ENCODE data around the gene THY1.
"Not testable (repeated sequence)": the region's sequence is repeated elsewhere in the genome, so short reads cannot be mapped to it uniquely, and the experiment has no call there.

Gene THY1

GRCh38 chr11:119415517-119415916 lies 7.5 kb downstream of the THY1 start:
- Mint-ChIP-seq H3K4me3 (no peak overlapping the region), H3K27me3 (peaks cover 12% of the 10 kb centered on the region), H3K36me3 (peaks cover 3% of the 10 kb centered on the region), H3K27ac (no peak overlapping the region), H3K4me1 (no peaks in the 10 kb centered on the region), H3K9me3 (peaks cover 4% of the 10 kb centered on the region)

GRCh38 chr11:119414734-119415133 lies 8.2 kb downstream of the THY1 start:
- no peaks in the 10 kb centered on the region for H3K4me1 Mint-ChIP-seq
- H3K27ac Mint-ChIP-seq: no peak overlapping the region
- H3K9me3 Mint-ChIP-seq: peaks cover 4% of the 10 kb centered on the region
- no peak overlapping the region for H3K4me3 Mint-ChIP-seq
- peaks cover 7% of the 10 kb centered on the region for H3K27me3 Mint-ChIP-seq
- peaks cover 3% of the 10 kb centered on the region for H3K36me3 Mint-ChIP-seq

GRCh38 chr11:119414321-119414720 lies 8.7 kb downstream of the THY1 start:
- peaks cover 3% of the 10 kb centered on the region for H3K36me3 Mint-ChIP-seq

GRCh38 chr11:119412072-119412471 lies 10.9 kb downstream of the THY1 start:
- H3K4me1 Mint-ChIP-seq: no peaks in the 10 kb centered on the region
- H3K4me3 Mint-ChIP-seq: no peak overlapping the region
- peaks cover 4% of the 10 kb centered on the region for H3K9me3 Mint-ChIP-seq
- H3K36me3 Mint-ChIP-seq: peaks cover 3% of the 10 kb centered on the region
- no peak overlapping the region for H3K27ac Mint-ChIP-seq
- H3K27me3 Mint-ChIP-seq: peaks cover 2% of the 10 kb centered on the region

More at GRCh38 chr11:119414321-119414720, 8.7 kb downstream of the THY1 start:
- H3K27me3 Mint-ChIP-seq: peaks cover 4% of the 10 kb centered on the region
- no peak overlapping the region for H3K27ac Mint-ChIP-seq
- peaks cover 4% of the 10 kb centered on the region for H3K9me3 Mint-ChIP-seq
- no peaks in the 10 kb centered on the region for H3K4me1 Mint-ChIP-seq
- no peak overlapping the region for H3K4me3 Mint-ChIP-seq

- H3K27me3 Mint-ChIP-seq: peaks cover 2% of the 10 kb centered on the region
- H3K4me1 Mint-ChIP-seq: no peaks in the 10 kb centered on the region
- H3K27ac Mint-ChIP-seq: no peak overlapping the region
- H3K4me3 Mint-ChIP-seq: no peak overlapping the region
- peaks cover 3% of the 10 kb centered on the region for H3K36me3 Mint-ChIP-seq
- peaks cover 4% of the 10 kb centered on the region for H3K9me3 Mint-ChIP-seq
These were observed 12.5 kb downstream of the THY1 start for GRCh38 chr11:119410501-119410900.

- H3K36me3 Mint-ChIP-seq: peaks cover 3% of the 10 kb centered on the region
- H3K4me3 Mint-ChIP-seq: no peak overlapping the region
- H3K4me1 Mint-ChIP-seq: no peaks in the 10 kb centered on the region
- peaks cover 2% of the 10 kb centered on the region for H3K27me3 Mint-ChIP-seq
- no peak overlapping the region for H3K27ac Mint-ChIP-seq
- peaks cover 4% of the 10 kb centered on the region for H3K9me3 Mint-ChIP-seq
These were observed 13.2 kb downstream of the THY1 start for GRCh38 chr11:119409731-119410130.

GRCh38 chr11:119406005-119406404 lies 17.0 kb downstream of the THY1 start:
- Mint-ChIP-seq H3K27me3 (no peaks in the 10 kb centered on the region), H3K4me3 (no peak overlapping the region), H3K36me3 (no peaks in the 10 kb centered on the region), H3K27ac (no peak overlapping the region), H3K9me3 (peaks cover 5% of the 10 kb centered on the region), H3K4me1 (no peaks in the 10 kb centered on the region)

- H3K4me1 Mint-ChIP-seq, H3K9me3 Mint-ChIP-seq, H3K27ac Mint-ChIP-seq, H3K36me3 Mint-ChIP-seq, H3K4me3 Mint-ChIP-seq, H3K27me3 Mint-ChIP-seq: not testable (repeated sequence)
These were observed 17.5 kb downstream of the THY1 start for GRCh38 chr11:119405448-119405847.

- H3K36me3 Mint-ChIP-seq: peaks cover 3% of the 10 kb centered on the region
- no peaks in the 10 kb centered on the region for H3K27me3 Mint-ChIP-seq
- peaks cover 6% of the 10 kb centered on the region for H3K9me3 Mint-ChIP-seq
- no peak overlapping the region for H3K27ac Mint-ChIP-seq
- no peak overlapping the region for H3K4me3 Mint-ChIP-seq
- no peaks in the 10 kb centered on the region for H3K4me1 Mint-ChIP-seq
These were observed 18.1 kb downstream of the THY1 start for GRCh38 chr11:119404872-119405271.

- H3K9me3 Mint-ChIP-seq: peaks cover 25% of the 10 kb centered on the region
- H3K27me3 Mint-ChIP-seq: peaks cover 6% of the 10 kb centered on the region
- no peaks in the 10 kb centered on the region for H3K4me1 Mint-ChIP-seq
- no peak overlapping the region for H3K27ac Mint-ChIP-seq
- peaks cover 10% of the 10 kb centered on the region for H3K36me3 Mint-ChIP-seq
- H3K4me3 Mint-ChIP-seq: no peak overlapping the region
These were observed 20.0 kb downstream of the THY1 start for GRCh38 chr11:119403021-119403420.

- H3K4me1 Mint-ChIP-seq: no peaks in the 10 kb centered on the region
- peaks cover 6% of the 10 kb centered on the region for H3K27me3 Mint-ChIP-seq
- H3K9me3 Mint-ChIP-seq: peaks cover 30% of the 10 kb centered on the region
- no peak overlapping the region for H3K27ac Mint-ChIP-seq
- H3K36me3 Mint-ChIP-seq: peaks cover 13% of the 10 kb centered on the region
- H3K4me3 Mint-ChIP-seq: no peak overlapping the region
These were observed 20.5 kb downstream of the THY1 start for GRCh38 chr11:119402470-119402869.

GRCh38 chr11:119400860-119401259 lies 22.1 kb downstream of the THY1 start:
- Mint-ChIP-seq H3K27ac (no peak overlapping the region), H3K4me1 (no peaks in the 10 kb centered on the region), H3K4me3 (no peak overlapping the region), H3K27me3 (peaks cover 8% of the 10 kb centered on the region), H3K36me3 (peaks cover 13% of the 10 kb centered on the region), H3K9me3 (peaks cover 30% of the 10 kb centered on the region)

GRCh38 chr11:119397740-119398139 lies 25.2 kb downstream of the THY1 start:
- Mint-ChIP-seq H3K9me3 (peaks cover 30% of the 10 kb centered on the region), H3K4me3 (no peak overlapping the region), H3K27me3 (peaks cover 12% of the 10 kb centered on the region), H3K27ac (no peak overlapping the region), H3K4me1 (no peaks in the 10 kb centered on the region), H3K36me3 (peaks cover 13% of the 10 kb centered on the region)

- H3K9me3 Mint-ChIP-seq: peaks cover 30% of the 10 kb centered on the region
- no peaks in the 10 kb centered on the region for H3K4me1 Mint-ChIP-seq
- peaks cover 12% of the 10 kb centered on the region for H3K27me3 Mint-ChIP-seq
- H3K36me3 Mint-ChIP-seq: peaks cover 13% of the 10 kb centered on the region
- H3K4me3 Mint-ChIP-seq: no peak overlapping the region
- H3K27ac Mint-ChIP-seq: no peak overlapping the region
These were observed 26.1 kb downstream of the THY1 start for GRCh38 chr11:119396835-119397234.

- H3K27me3 Mint-ChIP-seq: peaks cover 4% of the 10 kb centered on the region
- no peak overlapping the region for H3K4me3 Mint-ChIP-seq
- H3K9me3 Mint-ChIP-seq: no peaks in the 10 kb centered on the region
- no peak overlapping the region for H3K27ac Mint-ChIP-seq
- H3K4me1 Mint-ChIP-seq: no peaks in the 10 kb centered on the region
- H3K36me3 Mint-ChIP-seq: no peaks in the 10 kb centered on the region
These were observed 31.7 kb downstream of the THY1 start for GRCh38 chr11:119391275-119391674.

GRCh38 chr11:119389611-119390254 lies 33.2 kb downstream of the THY1 start:
- no peaks in the 10 kb centered on the region for H3K9me3 Mint-ChIP-seq
- H3K36me3 Mint-ChIP-seq: no peaks in the 10 kb centered on the region
- no peaks in the 10 kb centered on the region for H3K4me1 Mint-ChIP-seq
- no peak overlapping the region for H3K4me3 Mint-ChIP-seq
- no peaks in the 10 kb centered on the region for H3K27me3 Mint-ChIP-seq
- no peak overlapping the region for H3K27ac Mint-ChIP-seq

GRCh38 chr11:119388103-119388502 lies 34.9 kb downstream of the THY1 start:
- H3K9me3 Mint-ChIP-seq: no peaks in the 10 kb centered on the region
- H3K36me3 Mint-ChIP-seq: no peaks in the 10 kb centered on the region
- H3K4me3 Mint-ChIP-seq: no peak overlapping the region
- no peak overlapping the region for H3K27ac Mint-ChIP-seq
- H3K27me3 Mint-ChIP-seq: no peaks in the 10 kb centered on the region
- H3K4me1 Mint-ChIP-seq: no peaks in the 10 kb centered on the region

Measured in activated naive CD4-positive, alpha-beta T cell treated with anti-CD3 and anti-CD28 coated beads, Interleukin-2, amount 50 U/mL, for 24 hours (primary cell).